ENCODE results near the gene WDR1.

GRCh38 chr4:10089346-10089745, 27.3 kb downstream of the WDR1 start:
- peak; percentile 56 for TF ChIP-seq CTCF (conservative IDR thresholded peaks at IDR 0.05; ENCODE audit: low read length)
- no peak for TF ChIP-seq EZH2phosphoT487 (IDR thresholded peaks at IDR 0.05; ENCODE audit: borderline replicate concordance, low read depth, low read length)
